ENCODE data around the gene ZIC4.

Gene ZIC4

DNA sequence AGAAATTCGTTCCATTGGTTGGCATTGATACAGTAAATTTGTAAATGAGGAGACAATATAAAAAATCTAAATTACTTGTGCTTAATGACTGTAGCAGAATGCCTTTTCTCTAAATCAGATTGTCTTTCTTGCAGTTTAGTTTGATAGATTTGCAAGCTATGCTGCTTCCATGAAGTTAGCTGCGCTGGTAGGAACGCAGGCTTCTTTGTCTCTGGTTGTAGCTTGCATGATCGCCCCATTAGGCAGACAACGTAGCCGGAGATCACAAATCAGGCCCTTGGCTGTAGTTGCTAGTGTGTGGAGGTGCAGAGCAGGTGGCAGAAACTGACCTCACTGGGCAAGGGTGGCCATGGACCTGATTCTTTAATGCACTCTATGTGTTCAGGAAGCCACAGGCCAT, 8.9 kb upstream of the ZIC4 start:
- H3K27me3 ChIP-seq (ENCODE audit: control insufficient read depth, insufficient read depth, low read length) = peaks cover 88% of the 10 kb centered on the region
- no peak overlapping the region for H3K4me3 ChIP-seq (ENCODE audit: low read length)
- H3K4me1 ChIP-seq (ENCODE audit: control insufficient read depth, insufficient read depth, low read length) = peaks cover 18% of the 10 kb centered on the region
- peaks cover 6% of the 10 kb centered on the region for H3K9me3 ChIP-seq (ENCODE audit: control insufficient read depth, low read length)
- H3K9ac ChIP-seq (ENCODE audit: low read length) = no peak overlapping the region
- no peaks in the 10 kb centered on the region for H3K36me3 ChIP-seq (ENCODE audit: control insufficient read depth, insufficient read depth, low read length)

DNA sequence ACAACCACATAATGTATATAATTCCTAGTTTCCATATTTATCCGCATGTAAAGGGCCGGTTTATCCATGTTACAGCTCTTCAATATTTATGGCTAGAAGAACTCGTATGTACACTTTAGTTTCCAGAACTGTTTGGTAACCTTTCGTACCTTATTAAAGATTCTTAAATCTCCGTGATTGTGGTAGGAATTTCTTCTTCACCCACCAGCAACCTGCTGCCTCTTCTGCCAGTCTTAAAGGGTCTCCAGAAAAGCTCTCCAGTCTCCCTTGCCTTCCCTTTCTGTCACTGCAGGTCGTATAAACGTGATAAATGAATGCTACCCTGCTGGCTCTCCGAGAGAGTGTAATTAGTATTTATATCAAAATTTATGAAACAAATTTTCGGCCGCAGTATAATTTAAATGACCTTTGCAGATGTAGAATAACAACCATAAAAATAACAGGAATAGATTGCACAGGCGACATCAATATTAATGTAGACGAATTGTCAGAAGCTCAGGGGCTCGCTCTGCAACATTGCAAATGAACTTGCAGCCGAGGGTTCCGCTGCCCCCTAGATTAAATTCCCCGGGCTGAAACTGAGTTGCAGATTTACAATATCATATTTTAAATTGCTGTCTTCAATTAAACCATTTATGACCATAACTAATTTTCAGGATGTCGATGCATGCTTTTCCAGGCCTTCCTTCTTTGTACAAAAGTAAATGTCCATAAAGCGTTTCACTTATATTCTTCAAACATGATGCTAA, 8.2 kb upstream of the ZIC4 start:
- H3K9ac ChIP-seq (ENCODE audit: low read length) = no peak overlapping the region
- H3K4me3 ChIP-seq (ENCODE audit: low read length) = no peak overlapping the region
- H3K4me1 ChIP-seq (ENCODE audit: control insufficient read depth, insufficient read depth, low read length) = peaks cover 21% of the 10 kb centered on the region
- no peaks in the 10 kb centered on the region for H3K36me3 ChIP-seq (ENCODE audit: control insufficient read depth, insufficient read depth, low read length)
- H3K9me3 ChIP-seq (ENCODE audit: control insufficient read depth, low read length) = peaks cover 6% of the 10 kb centered on the region
- peaks cover 88% of the 10 kb centered on the region for H3K27me3 ChIP-seq (ENCODE audit: control insufficient read depth, insufficient read depth, low read length)

DNA sequence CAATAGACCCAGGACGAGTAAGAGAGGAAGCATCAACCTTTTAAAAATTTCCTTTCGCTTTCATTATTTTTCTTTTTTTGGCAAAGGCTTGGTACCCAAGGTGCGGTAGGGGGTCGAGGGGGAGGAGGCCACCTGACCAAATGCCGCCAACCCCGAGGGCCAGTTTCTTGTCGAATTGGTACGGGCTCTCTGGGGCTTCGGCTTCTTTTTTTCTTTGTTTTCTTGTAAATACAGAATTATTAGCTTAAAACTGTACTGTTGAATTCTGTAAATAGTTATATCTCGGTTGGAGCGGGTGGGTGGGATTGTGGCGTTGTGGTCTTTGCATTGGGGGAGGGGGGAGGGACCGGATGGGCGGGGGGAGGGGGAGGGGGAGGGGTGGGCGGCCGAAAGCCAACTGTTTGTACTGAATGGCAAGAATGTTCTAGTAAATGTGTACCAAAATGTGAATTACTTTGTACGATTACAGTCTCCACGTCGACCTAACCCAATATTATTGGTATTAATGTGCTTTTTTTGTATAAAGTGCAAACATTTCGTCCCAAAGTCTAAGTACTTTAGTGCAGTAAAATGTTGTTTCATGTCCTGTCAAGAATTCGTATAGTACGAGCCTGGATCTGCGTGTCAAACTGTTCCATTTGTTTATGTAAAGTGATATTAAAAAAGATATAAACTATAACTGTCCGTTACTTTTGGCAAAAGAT, 7.5 kb upstream of the ZIC4 start:
- H3K4me1 ChIP-seq (ENCODE audit: control insufficient read depth, insufficient read depth, low read length) = peaks cover 21% of the 10 kb centered on the region
- H3K4me3 ChIP-seq (ENCODE audit: low read length) = peak overlapping the region; percentile 14
- peaks cover 88% of the 10 kb centered on the region for H3K27me3 ChIP-seq (ENCODE audit: control insufficient read depth, insufficient read depth, low read length)

DNA sequence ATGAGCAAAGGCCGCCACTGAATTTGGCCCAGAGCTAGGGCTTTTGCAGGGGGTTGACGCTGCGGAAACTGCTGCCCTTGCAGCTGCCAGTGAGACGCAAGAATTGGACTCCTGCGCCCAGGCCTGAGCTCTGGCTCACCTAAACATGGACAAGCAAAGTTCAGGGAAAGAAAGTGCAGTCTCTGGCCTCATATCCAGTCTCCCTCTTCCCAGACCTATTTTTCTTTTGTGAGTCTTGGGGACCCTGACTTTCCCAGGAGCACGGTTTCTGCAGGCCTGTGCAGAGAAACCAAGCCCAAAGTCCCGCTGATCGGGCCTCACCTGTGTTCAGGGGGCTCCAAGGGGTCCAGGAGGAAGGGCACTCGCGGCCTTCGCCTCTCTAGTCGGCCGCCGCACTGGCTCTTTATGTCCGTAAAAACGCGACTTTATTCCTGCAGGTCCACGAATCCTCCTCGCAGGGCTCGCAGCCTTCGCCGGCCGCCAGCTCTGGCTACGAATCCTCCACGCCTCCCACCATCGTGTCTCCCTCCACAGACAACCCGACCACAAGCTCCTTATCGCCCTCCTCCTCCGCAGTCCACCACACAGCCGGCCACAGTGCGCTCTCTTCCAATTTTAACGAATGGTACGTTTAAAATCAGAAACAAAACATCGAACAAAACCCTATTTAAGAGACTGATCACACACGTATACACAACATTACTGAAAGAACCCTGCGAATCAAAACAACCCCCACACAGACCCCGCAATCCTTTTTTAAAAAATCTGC, 6.8 kb upstream of the ZIC4 start:
- H3K4me1 ChIP-seq (ENCODE audit: control insufficient read depth, insufficient read depth, low read length) = peaks cover 21% of the 10 kb centered on the region
- H3K4me3 ChIP-seq (ENCODE audit: low read length) = peak overlapping the region; percentile 14
- H3K9me3 ChIP-seq (ENCODE audit: control insufficient read depth, low read length) = peaks cover 6% of the 10 kb centered on the region
- H3K9ac ChIP-seq (ENCODE audit: low read length) = no peak overlapping the region
- no peaks in the 10 kb centered on the region for H3K36me3 ChIP-seq (ENCODE audit: control insufficient read depth, insufficient read depth, low read length)
- peaks cover 88% of the 10 kb centered on the region for H3K27me3 ChIP-seq (ENCODE audit: control insufficient read depth, insufficient read depth, low read length)

More for the DNA sequence above, 7.5 kb upstream of the ZIC4 start:
- H3K9ac ChIP-seq (ENCODE audit: low read length) = no peak overlapping the region
- H3K36me3 ChIP-seq (ENCODE audit: control insufficient read depth, insufficient read depth, low read length) = no peaks in the 10 kb centered on the region
- H3K9me3 ChIP-seq (ENCODE audit: control insufficient read depth, low read length) = peaks cover 6% of the 10 kb centered on the region

DNA sequence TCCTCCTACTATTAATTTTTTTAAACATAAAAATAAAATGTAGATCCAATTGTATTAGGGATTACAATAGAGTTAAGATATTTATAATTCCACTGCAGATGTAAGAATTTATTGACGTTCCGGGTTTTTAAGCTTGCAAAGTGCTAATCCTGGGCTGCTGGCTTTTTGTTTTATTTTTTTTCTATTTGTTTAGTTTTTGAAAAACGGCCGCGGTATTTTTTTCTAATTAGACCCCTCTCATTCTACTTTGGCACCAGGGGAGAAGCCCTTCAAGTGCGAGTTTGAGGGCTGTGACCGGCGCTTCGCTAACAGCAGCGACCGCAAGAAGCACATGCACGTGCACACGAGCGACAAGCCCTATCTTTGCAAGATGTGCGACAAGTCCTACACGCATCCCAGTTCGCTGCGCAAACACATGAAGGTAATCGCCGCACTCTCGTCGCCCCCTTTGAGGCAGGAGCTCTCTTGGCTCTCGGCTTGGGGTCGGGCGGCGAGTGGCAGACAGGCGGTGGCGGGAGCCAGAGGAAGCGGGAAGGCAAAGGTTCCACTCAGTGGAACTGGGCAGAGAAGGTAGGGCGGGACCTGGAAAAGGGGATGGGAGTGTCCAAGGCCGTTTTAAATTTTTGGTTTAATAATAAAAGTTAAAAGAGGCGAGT, 6.0 kb upstream of the ZIC4 start:
- Histone ChIP-seq H3K9ac (ENCODE audit: low read length) (no peak overlapping the region), H3K27me3 (ENCODE audit: control insufficient read depth, insufficient read depth, low read length) (peaks cover 88% of the 10 kb centered on the region), H3K4me3 (ENCODE audit: low read length) (no peak overlapping the region), H3K4me1 (ENCODE audit: control insufficient read depth, insufficient read depth, low read length) (peaks cover 21% of the 10 kb centered on the region), H3K36me3 (ENCODE audit: control insufficient read depth, insufficient read depth, low read length) (no peaks in the 10 kb centered on the region), H3K9me3 (ENCODE audit: control insufficient read depth, low read length) (peaks cover 6% of the 10 kb centered on the region)

DNA sequence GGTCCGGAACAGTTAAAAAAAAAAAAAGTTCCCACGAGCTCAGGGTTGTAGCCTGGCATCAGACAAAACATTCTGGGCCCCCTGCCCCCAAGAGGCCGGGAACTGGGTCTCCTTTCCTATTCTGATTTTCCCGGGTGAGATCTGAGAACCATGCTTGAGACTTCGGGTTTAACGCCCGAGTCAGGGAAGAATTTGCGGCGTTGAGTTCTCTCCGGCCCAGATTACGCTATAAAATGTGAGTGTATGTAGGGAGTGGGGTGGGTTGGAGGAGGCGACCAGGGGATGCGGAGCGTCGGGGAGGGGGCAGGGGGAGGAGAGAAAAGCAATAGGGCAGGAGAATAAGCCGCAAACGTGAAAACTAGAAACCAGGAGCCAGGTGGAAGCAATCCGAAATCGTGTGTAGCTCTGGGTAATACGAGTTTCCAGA, 5.5 kb upstream of the ZIC4 start:
- Histone ChIP-seq H3K36me3 (ENCODE audit: control insufficient read depth, insufficient read depth, low read length) (no peaks in the 10 kb centered on the region), H3K4me3 (ENCODE audit: low read length) (no peak overlapping the region), H3K9me3 (ENCODE audit: control insufficient read depth, low read length) (peaks cover 6% of the 10 kb centered on the region), H3K4me1 (ENCODE audit: control insufficient read depth, insufficient read depth, low read length) (peaks cover 21% of the 10 kb centered on the region), H3K9ac (ENCODE audit: low read length) (no peak overlapping the region), H3K27me3 (ENCODE audit: control insufficient read depth, insufficient read depth, low read length) (peaks cover 92% of the 10 kb centered on the region)

DNA sequence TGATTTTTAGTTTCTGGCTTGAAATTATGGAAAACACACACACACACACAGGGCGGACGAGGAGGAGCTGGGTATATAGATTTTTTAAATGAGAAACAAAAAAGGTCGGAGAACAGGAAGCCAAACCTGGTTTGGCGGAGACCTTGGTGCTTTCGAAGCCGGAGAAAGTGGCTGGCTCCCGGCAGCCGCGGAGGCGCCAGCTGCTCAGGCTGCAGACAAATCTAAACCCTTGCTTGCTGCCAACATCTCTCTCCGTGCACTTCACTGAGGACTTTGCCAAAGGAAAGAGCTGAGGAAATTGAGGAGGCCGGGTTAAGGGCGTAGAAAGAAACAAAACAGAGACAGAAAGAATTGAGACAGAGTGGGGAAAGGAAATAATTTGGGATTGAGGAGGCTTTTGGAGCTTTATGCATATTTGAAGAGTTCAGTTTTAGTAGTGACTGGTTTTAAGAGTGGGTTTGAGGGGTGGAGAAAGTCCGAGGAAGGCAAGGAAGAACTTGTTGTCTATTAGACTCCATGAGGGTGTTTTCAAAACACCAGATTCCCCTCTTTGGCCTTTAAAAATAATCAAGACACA, 5.0 kb upstream of the ZIC4 start:
- no peaks in the 10 kb centered on the region for H3K36me3 ChIP-seq (ENCODE audit: control insufficient read depth, insufficient read depth, low read length)
- no peak overlapping the region for H3K4me3 ChIP-seq (ENCODE audit: low read length)
- H3K9ac ChIP-seq (ENCODE audit: low read length) = no peak overlapping the region
- peaks cover 6% of the 10 kb centered on the region for H3K9me3 ChIP-seq (ENCODE audit: control insufficient read depth, low read length)
- peaks cover 97% of the 10 kb centered on the region for H3K27me3 ChIP-seq (ENCODE audit: control insufficient read depth, insufficient read depth, low read length)
- H3K4me1 ChIP-seq (ENCODE audit: control insufficient read depth, insufficient read depth, low read length) = peaks cover 21% of the 10 kb centered on the region

DNA sequence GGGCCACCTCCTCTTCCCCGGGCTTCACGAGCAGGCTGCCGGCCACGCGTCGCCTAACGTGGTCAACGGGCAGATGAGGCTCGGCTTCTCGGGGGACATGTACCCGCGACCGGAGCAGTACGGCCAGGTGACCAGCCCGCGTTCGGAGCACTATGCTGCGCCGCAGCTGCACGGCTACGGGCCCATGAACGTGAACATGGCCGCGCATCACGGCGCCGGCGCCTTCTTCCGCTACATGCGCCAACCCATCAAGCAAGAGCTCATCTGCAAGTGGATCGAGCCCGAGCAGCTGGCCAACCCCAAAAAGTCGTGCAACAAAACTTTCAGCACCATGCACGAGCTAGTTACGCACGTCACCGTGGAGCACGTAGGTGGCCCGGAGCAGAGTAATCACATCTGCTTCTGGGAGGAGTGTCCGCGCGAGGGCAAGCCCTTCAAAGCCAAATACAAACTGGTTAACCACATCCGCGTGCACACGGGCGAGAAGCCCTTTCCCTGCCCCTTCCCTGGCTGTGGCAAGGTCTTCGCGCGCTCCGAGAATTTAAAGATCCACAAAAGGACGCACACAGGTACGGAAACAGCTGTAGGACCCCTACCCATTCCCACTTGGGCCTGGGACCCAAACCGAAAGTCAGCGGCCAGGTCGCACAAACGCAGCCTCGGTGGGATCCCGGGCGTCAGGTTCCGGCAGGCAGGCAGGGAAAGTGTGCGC, 4.3 kb upstream of the ZIC4 start:
- H3K27me3 ChIP-seq (ENCODE audit: control insufficient read depth, insufficient read depth, low read length) = peaks cover 99% of the 10 kb centered on the region
- peaks cover 6% of the 10 kb centered on the region for H3K9me3 ChIP-seq (ENCODE audit: control insufficient read depth, low read length)
- no peaks in the 10 kb centered on the region for H3K36me3 ChIP-seq (ENCODE audit: control insufficient read depth, insufficient read depth, low read length)
- peaks cover 21% of the 10 kb centered on the region for H3K4me1 ChIP-seq (ENCODE audit: control insufficient read depth, insufficient read depth, low read length)
- H3K4me3 ChIP-seq (ENCODE audit: low read length) = no peak overlapping the region
- H3K9ac ChIP-seq (ENCODE audit: low read length) = no peak overlapping the region

DNA sequence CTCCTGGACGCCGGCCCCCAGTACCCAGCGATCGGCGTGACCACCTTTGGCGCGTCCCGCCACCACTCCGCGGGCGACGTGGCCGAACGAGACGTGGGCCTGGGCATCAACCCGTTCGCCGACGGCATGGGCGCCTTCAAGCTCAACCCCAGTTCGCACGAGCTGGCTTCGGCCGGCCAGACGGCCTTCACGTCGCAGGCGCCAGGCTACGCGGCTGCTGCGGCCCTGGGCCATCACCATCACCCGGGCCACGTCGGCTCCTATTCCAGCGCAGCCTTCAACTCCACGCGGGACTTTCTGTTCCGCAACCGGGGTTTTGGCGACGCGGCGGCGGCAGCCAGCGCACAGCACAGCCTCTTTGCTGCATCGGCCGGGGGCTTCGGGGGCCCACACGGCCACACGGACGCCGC, 3.8 kb upstream of the ZIC4 start:
- peaks cover 21% of the 10 kb centered on the region for H3K4me1 ChIP-seq (ENCODE audit: control insufficient read depth, insufficient read depth, low read length)
- peaks cover 6% of the 10 kb centered on the region for H3K9me3 ChIP-seq (ENCODE audit: control insufficient read depth, low read length)
- no peak overlapping the region for H3K9ac ChIP-seq (ENCODE audit: low read length)
- peaks cover 99% of the 10 kb centered on the region for H3K27me3 ChIP-seq (ENCODE audit: control insufficient read depth, insufficient read depth, low read length)
- H3K4me3 ChIP-seq (ENCODE audit: low read length) = no peak overlapping the region
- H3K36me3 ChIP-seq (ENCODE audit: control insufficient read depth, insufficient read depth, low read length) = no peaks in the 10 kb centered on the region

DNA sequence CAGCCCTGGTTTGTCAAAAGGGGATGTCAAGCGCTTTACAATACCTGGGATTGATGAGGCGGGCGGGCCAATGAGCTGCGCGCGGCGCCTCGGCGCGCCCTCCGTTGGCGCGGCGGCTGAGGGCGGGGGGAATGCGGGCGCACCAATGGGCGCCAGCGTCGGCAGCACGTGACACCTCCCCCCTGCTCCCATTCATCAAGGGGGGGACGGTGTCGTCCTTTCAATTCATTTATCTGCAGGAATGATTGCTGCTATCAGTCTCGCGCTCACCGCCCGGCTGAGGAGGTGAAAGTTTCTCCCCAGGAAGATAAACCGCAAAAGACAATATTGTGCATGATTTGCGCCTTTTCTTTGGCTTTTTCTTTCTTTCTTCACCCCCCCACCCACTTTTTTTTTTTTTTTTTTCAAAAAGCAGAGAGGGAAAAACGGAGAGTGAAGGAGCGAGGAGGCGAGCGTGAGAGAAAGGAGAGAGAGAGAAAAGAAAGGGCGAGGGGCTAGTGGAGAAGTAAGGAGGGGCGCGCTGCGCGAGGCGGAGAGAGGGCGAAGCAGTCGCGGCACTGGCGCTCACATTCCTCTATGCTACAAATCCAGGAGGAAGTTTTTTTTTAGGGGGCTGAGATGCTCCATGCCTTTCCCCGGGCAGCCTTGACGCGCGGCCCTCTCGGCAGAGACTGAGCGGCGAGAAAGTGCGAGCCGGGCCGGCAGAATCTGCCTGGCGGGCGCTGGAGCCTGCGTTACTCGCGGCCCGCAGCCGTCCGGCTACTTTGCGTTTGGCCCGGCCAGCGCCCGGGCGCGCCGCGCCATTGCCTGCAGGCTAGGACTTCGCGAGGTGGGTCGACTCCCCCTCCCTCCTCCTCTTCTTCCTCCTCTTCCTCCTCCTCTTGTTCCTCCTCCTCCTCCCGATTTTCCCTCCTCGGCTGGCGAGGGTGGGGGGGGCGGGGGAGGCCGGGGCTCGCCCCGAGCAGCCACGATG, 3.1 kb upstream of the ZIC4 start, which contains the start of gene ZIC1:
TSS of gene ZIC1 (plus strand) at position 223 of the 973 bp plus-strand sequence. CDS start at position 971, 748 bp downstream.
- peaks cover 6% of the 10 kb centered on the region for H3K9me3 ChIP-seq (ENCODE audit: control insufficient read depth, low read length)
- H3K27me3 ChIP-seq (ENCODE audit: control insufficient read depth, insufficient read depth, low read length) = peaks cover 99% of the 10 kb centered on the region
- no peaks in the 10 kb centered on the region for H3K36me3 ChIP-seq (ENCODE audit: control insufficient read depth, insufficient read depth, low read length)
- H3K4me3 ChIP-seq (ENCODE audit: low read length) = no peak within 1 kb of the TSS
- no peak within 1 kb of the TSS for H3K9ac ChIP-seq (ENCODE audit: low read length)
- H3K4me1 ChIP-seq (ENCODE audit: control insufficient read depth, insufficient read depth, low read length) = peaks cover 21% of the 10 kb centered on the region
